ENCODE measurements around the gene SUB1. TPM values are rescaled to one million over a fixed set of nuclear protein-coding genes. Genes with fewer than 3 reads are reported as not detected.
A peak's percentile ranks its signal among the peaks of the same experiment; 100 is the strongest.

The SUB1 gene
- total RNA-seq, 1 experiment from 2014 or later, result 288 TPM

DNA sequence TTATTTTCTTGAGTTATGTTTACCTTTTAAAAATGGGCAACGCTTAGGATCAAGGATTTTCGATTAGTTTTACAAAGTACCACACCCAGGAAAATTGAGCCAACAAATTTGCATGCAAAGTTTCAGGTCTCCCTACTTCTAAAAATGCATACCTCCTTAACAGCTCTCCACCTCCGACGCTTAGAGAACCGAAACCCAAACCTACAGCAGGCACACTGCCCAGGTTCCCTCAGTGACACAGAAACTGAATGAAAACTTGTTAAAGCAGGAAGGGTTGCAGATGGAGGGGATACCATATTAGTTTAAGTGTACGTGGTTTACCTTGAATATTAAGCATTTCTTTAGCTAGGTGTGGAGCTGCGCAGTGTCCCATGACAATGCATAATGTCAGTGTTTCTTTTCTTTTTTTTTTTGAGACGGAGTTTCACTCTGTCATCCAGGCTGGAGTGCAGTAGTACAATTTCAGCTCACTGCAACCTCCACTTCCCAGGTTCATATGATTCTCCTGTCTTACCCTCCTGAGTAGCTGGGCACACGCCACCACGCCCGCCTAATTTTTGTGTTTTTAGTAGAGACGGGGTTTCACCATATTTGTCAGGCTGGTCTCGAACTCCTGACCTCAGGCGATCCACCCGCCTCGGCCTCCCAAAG is 1.6 kb upstream of the SUB1 start:
- Histone ChIP-seq H3K4ac (ENCODE audit: low read depth, low read length) (no peak overlapping the region), H3K79me2 (ENCODE audit: insufficient read depth, low read length) (peaks cover 22% of the 10 kb centered on the region; the same call in 1 of the 2 replicates), H3K9me3 (ENCODE audit: control insufficient read depth, low read depth, low read length) (no peaks in the 10 kb centered on the region), H4K8ac (replicated peaks; ENCODE audit: insufficient read length, low read depth, low read length) (no peak overlapping the region), H2BK15ac (ENCODE audit: low read depth, low read length) (no peak overlapping the region), H2AK5ac (ENCODE audit: insufficient read length, low read length) (no peak overlapping the region), H3K23ac (ENCODE audit: insufficient read length, low read depth, low read length) (no peak overlapping the region), H4K5ac (ENCODE audit: insufficient read length, low read depth, low read length) (no peak overlapping the region), H3K79me1 (ENCODE audit: insufficient read depth, low read depth, low read length, poor library complexity, severe bottlenecking) (no peaks in the 10 kb centered on the region), H3K9ac (ENCODE audit: extremely low read depth, insufficient read length, low read length) (no peak overlapping the region), H3K27ac (ENCODE audit: insufficient read length, low read depth, low read length) (peak overlapping the region; percentile 35), H3K23me2 (ENCODE audit: insufficient read length, low read depth, low read length, poor library complexity, severe bottlenecking) (no peaks in the 10 kb centered on the region), H3K14ac (ENCODE audit: insufficient read depth, low read length) (peak overlapping the region; percentile 1; the same call in 1 of the 2 replicates), H3K56ac (ENCODE audit: insufficient read length, low read depth, low read length) (no peak overlapping the region), H2AFZ (ENCODE audit: low read length) (no peak overlapping the region), H4K20me1 (ENCODE audit: control insufficient read depth, insufficient read depth, insufficient read length) (no peaks in the 10 kb centered on the region), H2BK120ac (ENCODE audit: low read depth, low read length, poor library complexity, severe bottlenecking) (no peak overlapping the region), H2BK5ac (ENCODE audit: insufficient read length, low read length) (no peak overlapping the region), H3K18ac (ENCODE audit: insufficient read length, low read depth, low read length) (peak overlapping the region; percentile 5), H3K27me3 (ENCODE audit: insufficient read depth, low read length) (no peaks in the 10 kb centered on the region), H3K4me2 (ENCODE audit: insufficient read depth, insufficient read length, low read length) (peak overlapping the region; percentile 9), H2BK20ac (ENCODE audit: low read depth, low read length, poor library complexity, severe bottlenecking) (no peak overlapping the region), H2BK12ac (ENCODE audit: insufficient read length, low read depth, low read length) (no peak overlapping the region), H3K4me1 (ENCODE audit: insufficient read depth, low read length) (peaks cover 14% of the 10 kb centered on the region), H4K91ac (ENCODE audit: insufficient read length, low read depth, low read length) (no peak overlapping the region), H3T11ph (ENCODE audit: low read length) (no peak overlapping the region)
- no peaks in the 10 kb centered on the region for H3K27me3 Mint-ChIP-seq (ENCODE audit: low read depth)
- no CpG with 5 or more reads among the region's 16 CpGs for WGBS (ENCODE audit: extremely low coverage, insufficient read length, low lambda C conversion rate)
- TF ChIP-seq, protein P1, sequence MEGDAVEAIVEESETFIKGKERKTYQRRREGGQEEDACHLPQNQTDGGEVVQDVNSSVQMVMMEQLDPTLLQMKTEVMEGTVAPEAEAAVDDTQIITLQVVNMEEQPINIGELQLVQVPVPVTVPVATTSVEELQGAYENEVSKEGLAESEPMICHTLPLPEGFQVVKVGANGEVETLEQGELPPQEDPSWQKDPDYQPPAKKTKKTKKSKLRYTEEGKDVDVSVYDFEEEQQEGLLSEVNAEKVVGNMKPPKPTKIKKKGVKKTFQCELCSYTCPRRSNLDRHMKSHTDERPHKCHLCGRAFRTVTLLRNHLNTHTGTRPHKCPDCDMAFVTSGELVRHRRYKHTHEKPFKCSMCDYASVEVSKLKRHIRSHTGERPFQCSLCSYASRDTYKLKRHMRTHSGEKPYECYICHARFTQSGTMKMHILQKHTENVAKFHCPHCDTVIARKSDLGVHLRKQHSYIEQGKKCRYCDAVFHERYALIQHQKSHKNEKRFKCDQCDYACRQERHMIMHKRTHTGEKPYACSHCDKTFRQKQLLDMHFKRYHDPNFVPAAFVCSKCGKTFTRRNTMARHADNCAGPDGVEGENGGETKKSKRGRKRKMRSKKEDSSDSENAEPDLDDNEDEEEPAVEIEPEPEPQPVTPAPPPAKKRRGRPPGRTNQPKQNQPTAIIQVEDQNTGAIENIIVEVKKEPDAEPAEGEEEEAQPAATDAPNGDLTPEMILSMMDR (conservative IDR thresholded peaks at IDR 0.05), result no peak
- peaks cover 2 to 6% (median 3%) of the 10 kb centered on the region in 3 experiments; a peak in 5 of 7 replicates for H3K36me3 Mint-ChIP-seq (ENCODE audit: insufficient read depth in 1 of 3, low read depth in 3 of 3)
- H3K4me3 Mint-ChIP-seq, result no peak overlapping the region
- no peaks in the 10 kb centered on the region; a peak in 1 of 5 replicates for H3K9me3 Mint-ChIP-seq
- H3K4me1 Mint-ChIP-seq, result peaks cover 47 to 53% of the 10 kb centered on the region in 2 experiments
- peak overlapping the region in 2 of 3 experiments; percentile 42 to 82; a peak in 4 of 7 replicates for H3K27ac Mint-ChIP-seq
- peak; percentile 38 for DNase-seq

Data from H9 (cell line).